ENCODE measurements around the gene NME7.

The NME7 gene

DNA sequence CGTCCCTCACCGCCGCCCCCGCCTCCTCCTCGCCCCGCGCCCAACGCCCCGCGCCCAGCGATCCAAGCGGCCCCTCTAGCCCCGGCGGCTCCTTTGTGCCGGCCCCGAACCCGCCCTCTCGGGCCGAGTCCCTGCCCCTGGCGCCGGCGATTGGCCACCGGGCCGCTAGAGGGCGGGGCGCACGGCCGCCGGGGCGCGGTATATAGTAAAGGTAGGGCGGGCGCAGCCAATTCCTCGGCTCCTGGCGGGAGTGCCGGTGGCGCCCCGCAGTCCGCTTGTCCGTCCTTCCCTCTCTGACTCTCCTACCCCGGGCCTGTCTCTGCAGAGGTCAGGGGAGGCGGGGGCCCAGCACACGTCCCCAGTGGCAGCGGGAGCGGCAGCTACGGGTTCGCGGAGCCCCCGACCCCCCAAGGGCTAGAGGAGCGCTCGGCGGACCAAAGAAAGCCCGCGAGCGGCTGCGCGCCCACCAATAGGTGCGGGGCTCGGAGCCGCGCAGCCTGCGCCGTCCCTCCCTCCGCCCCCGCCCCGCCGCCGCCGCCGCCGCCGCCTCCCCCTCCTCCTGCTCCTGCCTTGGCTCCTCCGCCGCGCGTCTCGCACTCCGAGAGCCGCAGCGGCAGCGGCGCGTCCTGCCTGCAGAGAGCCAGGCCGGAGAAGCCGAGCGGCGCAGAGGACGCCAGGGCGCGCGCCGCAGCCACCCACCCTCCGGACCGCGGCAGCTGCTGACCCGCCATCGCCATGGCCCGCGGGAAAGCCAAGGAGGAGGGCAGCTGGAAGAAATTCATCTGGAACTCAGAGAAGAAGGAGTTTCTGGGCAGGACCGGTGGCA, 261.3 kb downstream of the NME7 start, which contains the start of gene ATP1B1:
Gene ATP1B1 (plus strand): TSS at position 596 of the 826 bp plus-strand sequence. CDS start 140 bp downstream, at position 736.
- peak; percentile 94 for DNase-seq (ENCODE audit: low spot score)

DNA sequence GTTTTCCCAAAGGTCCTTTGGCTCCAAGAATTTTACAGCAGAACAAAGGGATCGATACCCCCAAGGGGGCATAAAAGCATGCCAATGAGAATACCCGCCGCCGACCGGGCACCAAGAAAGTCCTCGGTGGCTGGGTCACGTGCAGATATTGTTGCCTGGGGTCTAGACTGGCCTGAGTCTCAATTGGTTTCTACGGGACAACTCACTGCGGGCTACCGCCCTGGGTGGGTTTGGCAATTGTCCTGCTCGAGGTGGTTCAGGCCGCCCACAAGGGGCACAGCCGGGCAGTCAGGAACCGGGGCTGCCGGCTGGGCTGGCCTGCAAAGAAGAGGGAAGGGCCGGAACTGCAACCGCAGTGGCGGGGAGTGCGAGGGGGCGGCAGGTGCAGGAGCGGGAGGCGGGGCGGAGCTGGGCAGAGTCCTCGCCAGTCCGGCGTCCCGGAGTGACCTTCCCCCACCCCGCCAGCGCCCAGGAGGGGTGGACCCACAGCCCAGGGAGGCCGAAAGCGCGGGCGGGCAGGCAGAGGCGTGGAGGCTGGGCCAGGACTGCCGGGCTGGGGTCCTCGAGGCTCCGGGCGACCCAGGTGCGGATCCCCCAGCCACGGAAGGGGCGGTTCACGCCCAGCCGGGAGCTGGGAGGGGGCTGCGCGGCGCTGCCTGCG, 262.0 kb downstream of the NME7 start:
- no peak for DNase-seq (ENCODE audit: low spot score)

DNA sequence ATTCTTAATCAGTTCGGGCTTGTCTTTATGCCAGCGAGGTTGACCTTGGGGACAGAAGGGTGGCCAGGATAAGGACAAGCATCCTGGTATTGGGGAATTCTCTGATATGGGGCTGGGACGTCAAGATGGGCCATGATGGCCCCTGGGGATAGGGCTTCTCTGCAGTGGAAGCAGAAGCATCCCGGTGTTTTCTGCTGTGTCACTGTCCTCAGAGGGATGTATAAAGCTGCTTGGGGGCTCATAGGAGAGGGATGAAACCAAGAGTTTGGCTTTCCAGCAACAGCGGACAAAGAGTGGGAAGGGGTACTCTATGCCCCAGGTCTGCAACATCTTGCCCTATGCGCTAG, 262.5 kb downstream of the NME7 start:
- DNase-seq (ENCODE audit: low spot score): no peak

DNA sequence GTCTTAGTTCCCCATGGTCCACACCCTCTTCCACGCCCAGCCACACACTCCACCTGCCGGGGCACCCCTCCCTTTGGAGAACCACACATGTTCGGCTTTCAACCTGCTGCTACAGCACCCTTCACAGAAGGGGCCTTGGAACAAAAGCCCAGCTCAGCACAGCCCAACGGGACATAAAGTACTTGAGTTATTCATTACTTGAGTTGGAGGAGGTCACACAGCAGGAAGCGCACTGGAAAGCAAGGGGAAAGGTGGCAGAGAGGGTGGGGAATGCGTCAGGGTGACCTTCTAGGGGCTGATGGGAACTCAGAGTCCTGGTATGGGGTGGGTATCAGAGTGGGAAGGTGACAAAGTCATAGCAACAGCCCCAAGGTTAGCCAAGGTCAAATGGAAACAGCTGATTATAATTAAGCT, 264.1 kb downstream of the NME7 start:
- DNase-seq (ENCODE audit: low spot score): no peak

DNA sequence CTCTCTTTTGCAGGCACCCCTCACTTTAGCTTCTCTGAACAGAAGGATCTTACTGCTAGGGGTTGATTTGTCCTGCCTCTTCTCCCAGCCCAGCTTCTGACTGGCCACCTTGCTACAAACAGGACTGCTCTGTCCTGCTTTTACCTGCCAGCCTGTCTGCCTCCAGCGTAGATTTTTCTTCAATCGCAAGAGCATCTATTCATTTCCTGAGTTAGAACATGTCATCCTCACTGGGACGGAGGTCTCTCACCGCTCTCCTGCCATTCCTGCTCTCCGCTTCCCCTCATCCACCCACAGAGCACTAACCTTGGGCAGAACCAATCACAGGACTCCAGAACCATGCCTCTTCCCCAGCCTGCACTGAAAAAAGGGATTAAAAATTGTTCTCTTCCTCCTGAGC, 264.6 kb downstream of the NME7 start:
- no peak for DNase-seq (ENCODE audit: low spot score)

DNA sequence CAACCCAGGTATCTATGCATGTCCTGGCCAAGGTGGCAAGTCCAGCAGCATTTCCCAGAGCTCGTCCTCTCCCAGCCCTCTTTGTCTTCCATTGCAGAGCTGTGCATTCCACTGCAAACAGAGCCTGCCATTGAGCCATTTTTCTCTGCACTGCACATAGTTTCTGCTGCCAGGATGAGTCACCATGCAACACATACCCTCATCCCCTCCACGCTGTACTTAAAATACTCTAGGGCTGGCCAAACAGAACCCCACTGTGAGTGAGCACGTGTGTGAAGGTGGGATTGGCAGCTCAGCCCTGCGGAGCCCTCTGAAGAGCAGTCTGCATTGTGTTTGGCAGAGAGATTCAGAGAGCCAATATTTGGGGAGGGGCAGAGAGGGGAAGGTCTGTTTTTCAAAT, 265.0 kb downstream of the NME7 start:
- peak; percentile 76 for DNase-seq (ENCODE audit: low spot score)

DNA sequence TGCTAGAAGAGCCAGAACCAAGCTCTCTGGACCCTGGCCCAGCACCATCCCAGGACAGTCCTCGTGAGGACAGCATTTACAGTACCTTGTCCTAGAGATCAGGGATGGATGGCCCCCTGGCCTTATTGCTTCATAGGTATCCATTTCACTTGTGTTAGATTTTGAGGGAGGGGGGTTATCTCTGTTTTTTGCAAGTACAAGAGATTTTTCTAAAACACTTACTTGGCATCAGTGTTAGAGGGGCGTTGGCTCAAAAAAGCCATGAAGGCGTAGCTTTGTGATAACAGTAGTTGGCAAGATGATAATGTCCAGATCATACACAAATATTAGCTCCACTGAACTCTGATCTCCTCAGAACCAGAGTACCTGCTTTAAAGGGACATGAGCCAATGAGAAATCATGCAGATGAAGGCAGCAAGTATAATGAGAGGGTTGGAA, 266.9 kb downstream of the NME7 start:
- DNase-seq (ENCODE audit: low spot score): no peak

DNA sequence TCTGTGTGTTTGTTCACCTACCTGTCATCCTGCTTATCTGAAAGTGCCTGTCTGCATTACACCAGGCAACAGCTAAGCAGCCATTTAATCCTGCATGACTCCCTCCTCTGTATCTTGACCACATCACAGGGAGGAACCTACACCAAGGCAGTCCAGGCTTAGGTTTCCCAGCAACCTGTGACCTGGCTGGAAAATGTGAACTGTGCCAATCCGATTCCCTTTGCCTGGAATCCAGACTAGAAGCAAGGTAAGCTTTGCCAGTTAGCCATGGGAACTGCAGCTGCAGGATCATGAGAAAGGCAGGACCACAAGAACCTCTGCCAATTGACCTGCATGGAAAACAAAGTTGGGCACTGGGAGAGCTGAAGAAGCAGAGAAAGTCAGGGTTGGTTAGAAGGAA, 267.4 kb downstream of the NME7 start:
- DNase-seq (ENCODE audit: low spot score): no peak

DNA sequence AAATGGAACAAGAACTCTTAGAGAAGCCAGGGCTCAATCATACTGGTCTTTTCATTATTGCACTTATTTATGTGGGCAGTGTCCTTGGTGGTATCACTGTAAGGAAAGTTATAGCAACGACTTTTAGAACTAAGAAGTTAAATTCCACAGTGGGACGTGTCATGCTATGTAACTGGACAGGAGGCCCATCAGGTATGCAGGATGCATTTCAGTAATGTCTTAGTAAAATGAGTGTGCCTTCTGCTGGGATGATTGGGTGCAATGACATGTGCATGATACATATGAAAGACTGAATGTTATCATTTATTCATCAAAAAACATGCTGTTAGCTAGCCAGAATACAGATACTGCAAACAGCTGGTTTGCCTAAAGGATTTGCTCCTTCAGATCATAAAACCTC, 268.0 kb downstream of the NME7 start:
- DNase-seq (ENCODE audit: low spot score): no peak

DNA sequence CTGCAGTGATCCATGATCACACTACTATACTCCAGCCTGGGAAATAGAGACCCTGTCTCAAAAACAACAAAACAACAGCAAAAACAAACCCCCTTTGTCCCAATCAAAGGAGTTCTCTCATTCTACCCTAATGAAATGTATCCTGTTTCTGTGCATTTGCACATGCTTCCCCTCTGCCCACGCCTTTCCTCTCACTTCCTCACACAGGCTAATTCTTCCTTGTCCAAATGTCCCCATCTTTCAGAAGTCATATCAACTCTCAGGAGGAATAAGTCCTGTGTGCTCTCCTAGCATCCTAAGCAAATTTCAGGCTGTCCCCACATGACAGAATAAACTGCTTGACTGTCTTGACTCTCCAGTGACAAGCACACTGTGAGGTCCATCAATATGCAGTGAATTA, 269.2 kb downstream of the NME7 start:
- no peak for DNase-seq (ENCODE audit: low spot score)

DNA sequence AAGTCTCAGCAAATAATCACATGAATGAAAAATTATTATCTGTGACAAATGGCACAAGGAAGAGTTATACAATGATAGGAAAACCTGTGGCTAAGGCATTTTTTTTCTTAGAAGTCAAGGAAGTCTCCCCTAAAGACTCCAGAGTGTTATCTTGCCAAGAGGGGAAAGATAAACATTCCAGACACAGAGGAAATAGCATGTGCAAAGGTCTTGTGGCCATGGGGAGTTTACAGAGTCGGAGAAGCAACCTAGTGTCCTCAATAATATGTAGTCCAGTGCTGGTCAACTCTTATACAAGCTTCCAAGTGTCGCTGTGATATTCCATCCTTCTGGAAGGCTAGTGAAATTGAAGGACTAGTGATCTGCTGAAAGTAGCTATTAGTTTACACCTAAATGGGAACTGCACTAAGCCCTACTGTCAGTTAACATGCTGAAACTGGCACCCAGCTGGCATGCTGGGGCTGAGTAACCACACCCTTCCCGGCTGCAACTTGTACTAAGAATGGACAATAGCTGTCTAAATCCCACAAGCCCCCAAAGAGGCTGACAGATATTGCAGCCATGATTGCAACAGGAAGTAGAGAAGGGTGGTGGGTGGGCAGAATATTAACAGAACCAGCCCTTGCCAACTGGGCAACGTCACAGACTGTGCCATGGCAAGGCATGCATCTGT, 272.6 kb downstream of the NME7 start:
- DNase-seq (ENCODE audit: low spot score): no peak

DNA sequence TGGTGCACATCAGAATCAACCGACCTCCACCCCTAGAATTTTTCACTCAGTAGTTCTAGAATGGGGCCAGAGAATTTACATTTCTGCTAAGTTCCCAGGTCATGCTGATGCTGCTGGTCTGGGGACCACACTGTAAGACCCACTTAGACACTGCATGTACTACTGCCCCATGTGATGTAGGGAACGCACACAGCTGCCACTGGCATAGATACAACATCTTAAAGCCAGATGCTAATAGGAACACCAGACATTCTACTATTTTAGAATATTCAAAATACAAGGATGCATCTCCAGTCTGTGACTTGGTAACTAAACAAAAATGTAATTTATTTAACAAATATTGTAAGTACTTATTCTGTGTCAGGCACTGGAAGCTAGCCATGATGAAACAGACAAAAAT, 275.2 kb downstream of the NME7 start:
- no peak for DNase-seq (ENCODE audit: low spot score)

DNA sequence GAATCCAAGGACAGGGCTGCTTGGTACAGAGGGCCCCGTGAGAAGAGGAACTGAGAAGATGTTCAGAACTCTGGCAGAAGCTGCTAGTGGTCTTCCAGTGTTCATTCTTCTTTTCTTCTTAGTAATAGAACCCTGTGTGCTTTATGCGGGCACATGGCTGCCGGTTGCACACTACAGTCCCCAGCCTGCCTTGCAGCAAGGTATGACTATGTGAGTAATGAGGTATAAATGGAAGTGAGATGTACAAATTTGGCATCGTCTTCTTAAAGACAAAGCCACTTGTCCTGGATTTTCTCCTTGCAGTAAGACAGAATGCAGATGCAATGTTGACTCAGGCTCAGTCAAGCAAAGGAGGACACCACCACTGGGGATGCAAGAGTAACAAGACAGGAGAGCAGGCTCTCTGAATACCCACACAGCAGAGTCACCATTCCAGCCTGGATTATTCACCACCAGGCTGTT, 276.1 kb downstream of the NME7 start:
- DNase-seq (ENCODE audit: low spot score): no peak

DNA sequence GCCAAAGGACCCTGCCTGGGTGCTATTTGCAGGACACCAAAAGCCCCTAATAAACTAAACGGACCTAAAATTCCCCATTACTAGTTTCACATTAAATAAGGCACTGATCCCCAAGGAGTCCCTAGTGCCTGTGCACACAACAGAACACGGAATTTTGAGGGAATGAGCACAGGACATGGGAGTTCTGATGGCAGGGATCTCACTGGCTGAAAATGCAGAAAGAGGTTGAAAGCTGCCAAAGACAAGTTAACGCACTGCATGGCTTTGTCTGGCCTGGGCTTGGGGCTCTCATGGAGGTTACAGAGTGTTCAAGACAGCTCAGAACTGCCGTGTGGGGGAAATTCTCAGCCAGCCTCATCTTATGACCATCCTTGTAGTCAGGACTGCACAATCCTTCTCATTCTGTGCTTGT, 276.7 kb downstream of the NME7 start:
- DNase-seq (ENCODE audit: low spot score): no peak

DNA sequence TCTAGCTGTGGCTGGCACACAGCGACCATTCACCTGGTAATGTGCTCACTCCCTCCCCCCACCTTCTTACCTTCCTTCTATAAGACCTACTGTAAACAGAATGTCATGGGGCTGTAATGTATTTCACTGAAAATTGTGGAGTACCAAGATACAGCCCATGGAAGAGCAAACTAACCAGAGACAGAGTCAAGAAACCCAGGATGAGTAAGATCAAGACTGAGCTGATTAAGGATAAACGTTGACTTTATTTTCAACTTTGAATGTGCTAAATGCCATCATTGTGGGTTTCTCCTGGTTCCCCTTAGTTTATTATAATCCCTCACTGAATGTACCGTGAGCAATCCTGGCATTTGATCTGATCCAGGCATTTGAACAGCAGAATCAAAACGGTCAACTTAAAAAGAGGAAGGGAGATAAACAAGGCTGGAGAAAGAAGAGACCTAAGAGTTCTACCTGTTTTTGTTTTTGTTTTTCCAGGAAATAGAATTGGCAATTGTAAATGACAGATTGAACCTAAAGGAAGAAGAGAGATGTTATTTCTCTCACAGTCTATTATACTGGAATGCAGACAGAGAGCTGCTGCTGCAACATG, 277.2 kb downstream of the NME7 start:
- no peak for DNase-seq (ENCODE audit: low spot score)

DNA sequence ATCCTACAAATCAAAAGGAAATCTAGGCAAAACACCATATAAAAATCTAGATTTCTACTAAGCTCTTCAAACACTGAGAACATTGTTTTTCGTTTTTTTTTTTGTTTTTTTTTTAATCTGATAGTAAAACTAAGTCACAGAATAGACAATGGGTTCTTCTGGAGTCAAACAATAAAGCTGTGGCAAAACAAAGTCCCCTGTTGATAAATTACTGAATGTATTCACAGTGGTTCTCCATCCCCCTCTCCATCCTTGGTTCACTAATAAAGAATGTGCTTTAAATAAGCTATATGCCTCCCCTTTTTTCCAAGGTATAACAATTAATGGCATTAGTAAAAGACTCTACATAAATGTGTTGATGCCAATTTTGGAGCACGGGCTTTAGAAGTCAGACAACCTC, 277.8 kb downstream of the NME7 start:
- no peak for DNase-seq (ENCODE audit: low spot score)

DNA sequence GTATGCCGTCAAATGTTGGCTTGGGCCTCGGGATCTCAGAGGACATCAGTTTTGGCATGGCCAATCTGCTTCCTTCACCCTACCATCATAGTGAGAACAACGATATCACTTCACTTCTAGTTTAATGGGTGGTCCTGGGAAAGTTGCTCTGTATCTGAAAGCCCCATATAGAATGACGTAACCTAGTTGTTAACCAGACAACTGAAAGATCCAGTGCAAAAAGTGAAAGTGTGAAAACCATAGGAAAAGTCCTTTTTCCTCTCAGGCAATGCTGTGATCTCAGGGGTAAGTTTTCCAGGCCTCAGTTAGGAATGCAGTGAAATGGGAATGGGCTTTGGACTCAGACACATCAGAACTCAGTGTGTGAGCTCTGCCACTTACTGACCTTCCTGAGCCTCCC, 279.7 kb downstream of the NME7 start:
- DNase-seq (ENCODE audit: low spot score): no peak

DNA sequence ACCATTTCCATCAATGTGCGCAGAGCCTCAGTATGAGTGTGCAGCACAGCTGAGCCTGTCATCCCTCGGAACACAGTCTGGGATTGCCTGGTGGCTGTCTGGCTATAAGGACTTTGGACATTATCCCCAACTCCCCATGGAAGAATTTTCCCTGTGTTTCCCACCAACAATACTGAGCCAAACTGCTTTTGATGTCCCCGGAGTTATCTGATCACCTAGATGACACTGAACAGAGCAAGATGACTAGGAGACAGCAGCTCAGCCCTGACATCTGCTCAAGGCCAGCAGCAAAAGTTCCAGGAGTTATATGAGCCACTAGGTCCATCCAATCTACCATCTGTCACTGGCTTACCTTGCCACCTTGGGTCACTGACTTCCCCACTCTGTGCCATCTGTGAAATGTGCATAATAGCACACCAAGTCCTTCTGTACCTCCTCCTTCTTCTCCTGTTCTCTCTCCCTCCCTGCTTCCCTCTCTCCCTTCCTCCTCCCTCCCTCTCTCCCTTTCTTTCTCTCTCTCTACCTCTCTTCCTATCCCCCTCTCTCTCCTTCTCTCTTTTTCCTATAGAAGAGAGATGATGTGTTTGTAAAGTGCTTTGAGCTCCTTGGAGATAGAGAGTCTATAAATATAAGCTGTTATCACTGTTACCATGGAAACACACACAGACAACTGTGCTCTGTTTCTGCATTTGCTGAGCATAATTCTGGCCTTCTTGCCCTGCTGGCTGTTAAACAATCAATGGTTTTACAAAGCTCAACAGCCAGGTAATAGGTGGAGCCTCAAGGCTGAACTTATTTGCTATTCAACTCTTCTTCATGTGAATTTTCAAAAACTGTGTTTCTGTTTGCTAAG, 280.8 kb downstream of the NME7 start:
- DNase-seq (ENCODE audit: low spot score): no peak

DNA sequence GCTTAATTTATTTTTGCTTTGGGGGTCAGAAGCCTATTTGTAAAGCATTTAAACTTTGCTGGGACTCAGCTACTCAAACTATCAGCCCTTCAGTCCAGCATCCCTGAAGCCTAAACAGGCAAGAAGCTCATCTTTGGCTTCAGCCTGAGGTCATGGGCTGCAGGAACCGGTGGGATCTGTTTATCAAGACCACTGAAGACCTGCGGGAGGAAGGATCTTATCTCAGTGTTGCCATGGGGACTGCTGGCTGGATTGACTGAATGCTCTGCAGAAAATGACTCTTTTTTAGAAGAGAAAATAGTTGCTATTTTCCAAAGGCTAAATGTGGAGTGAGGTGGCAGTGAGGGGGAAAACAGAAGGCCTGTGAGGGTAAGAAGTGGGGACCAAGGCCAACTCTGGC, 281.7 kb downstream of the NME7 start:
- no peak for DNase-seq (ENCODE audit: low spot score)
